Right renal cortex interstitium (tissue), 3 donors: ENCODE results near the gene KLHL9. TPM values are rescaled to one million over a fixed set of nuclear protein-coding genes. Genes with fewer than 3 reads are reported as not detected.

Experiments used
- DNase-seq, 3 donors: peaks; one replicate each; pipeline ENCODE4 v3.0.0-alpha.2; 2013; ENCODE audit warnings: low read depth in 3 of 3, low spot score in 2 of 3
- polyA plus RNA-seq, 3 donors: library from polyadenylated mRNA; unstranded; fragments of 120-200 nt; gene quantifications; one replicate each; pipeline ENCODE4 v1.2.1, GENCODE V29; 2013; ENCODE audit not compliant: insufficient read length in 3 of 3

The KLHL9 gene
- polyA plus RNA-seq, 3 donors = 54.4 to 58.0 (median 57.5) TPM

DNA sequence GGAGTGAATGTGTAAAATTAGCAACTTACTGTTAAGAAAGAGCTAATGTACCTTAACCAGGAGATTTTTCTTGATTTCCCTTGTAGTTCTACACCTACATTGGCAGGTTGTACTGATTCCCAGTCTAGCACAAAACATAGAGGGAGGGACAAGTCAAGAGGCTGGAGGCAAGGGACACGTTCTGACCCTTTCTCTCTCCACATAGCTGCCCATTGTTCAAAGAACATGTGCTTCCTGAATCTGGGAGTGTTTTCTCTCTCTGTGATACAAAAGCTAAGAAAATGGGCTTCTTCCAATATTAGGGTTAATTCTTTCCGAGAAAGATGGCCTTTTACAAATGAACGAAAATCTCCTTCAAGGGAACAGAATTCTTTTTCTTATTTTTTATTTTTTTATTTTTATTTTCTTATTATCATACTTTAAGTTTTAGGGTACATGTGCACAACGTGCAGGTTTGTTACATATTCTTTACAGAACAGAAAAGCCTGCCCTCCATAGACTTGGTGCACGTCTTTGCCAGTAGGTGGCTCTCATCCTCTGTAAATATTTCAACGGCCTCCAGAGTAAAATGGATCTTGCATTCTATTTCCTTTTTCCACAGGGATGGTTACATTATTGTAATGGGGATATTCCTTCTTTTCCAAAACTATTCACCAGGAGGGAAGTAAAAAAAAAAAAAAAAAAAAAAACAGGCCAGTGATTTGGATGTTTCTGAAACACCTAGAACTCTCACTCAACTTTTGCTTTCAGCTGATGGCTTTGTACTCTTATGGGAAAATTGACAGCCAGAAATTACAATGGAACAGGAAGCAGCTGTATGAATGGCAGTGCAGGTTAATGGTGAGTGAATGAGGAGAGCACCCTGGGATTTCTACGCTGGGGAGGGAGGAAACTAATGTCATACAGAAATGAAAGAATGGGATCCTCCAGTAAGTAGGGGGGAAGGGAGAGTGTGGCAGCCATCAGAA lies 17.0 kb downstream of the KLHL9 start:
- no peak for DNase-seq

DNA sequence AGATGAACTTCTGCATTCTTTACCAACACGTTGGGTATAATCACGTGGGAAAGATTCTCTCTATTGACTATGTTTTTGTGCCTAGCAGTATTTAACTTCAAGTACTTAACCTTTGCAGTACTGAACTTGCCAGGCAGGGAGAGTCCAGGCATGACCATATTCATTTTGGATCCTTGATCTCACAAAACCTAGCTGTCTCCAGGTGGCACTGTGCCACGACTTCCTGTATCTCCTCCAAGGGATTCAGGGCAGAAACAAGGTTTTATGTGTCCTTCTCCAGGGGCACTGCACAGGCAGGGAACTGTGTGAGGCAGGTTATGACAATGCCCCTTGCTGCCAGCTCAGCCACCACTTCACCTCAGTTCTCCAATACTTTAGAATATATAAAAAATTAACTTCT lies 18.3 kb downstream of the KLHL9 start:
- no peak for DNase-seq

DNA sequence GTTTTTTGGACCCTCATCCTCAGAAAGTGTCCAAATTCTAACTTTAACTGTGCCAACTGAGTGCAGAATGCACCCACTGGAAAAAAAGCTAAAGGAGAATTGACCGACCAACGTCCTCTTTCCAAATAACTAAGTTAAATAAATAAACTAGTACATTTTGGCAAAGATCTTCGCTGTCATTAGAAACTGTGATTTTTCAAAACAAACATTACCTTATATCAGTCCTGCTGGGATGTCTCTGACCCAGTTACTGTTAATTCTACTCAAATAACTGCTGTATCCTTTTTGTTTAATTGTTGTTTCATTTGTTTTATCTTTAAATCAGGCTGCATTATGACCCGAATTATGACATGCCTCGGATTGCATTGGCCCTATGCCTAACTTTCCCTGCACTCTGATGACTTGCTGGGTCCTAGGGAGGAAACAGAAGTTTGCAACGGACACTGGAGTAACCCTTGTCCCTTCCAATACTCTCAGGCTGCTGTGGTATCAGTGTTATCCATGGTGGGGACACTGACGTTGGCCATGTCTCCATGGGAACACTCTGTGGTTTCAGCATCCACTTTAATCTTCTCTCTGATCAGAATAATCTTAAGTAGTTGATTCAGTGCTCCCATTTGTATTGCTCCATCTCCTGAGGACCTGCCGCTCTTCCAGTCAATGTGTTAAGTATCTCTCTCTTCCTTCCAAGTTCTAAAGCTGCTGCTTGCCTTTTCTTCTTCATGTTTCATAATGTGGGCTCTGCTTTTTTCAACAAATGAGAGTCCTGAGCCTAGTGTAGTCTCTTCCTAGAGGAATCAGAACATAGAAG lies 19.0 kb downstream of the KLHL9 start:
- no peak for DNase-seq

DNA sequence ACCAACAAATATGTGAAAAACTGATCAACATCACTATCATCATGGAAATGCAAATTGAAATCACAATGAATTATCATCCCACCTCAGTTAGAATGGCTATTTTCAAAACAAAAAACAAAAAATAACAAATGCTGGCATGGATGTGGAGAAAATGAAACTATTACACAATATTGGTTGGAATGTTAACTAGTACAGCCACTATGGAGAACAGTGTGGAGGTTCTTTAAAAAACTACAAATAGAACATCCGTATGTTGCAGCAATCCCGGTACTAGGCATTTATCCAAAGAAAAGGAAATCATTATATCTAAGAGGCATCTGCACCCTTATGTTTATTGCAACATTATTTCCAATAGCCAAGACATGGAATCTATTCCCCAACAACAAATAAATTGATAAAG lies 21.1 kb downstream of the KLHL9 start:
- DNase-seq = no peak

DNA sequence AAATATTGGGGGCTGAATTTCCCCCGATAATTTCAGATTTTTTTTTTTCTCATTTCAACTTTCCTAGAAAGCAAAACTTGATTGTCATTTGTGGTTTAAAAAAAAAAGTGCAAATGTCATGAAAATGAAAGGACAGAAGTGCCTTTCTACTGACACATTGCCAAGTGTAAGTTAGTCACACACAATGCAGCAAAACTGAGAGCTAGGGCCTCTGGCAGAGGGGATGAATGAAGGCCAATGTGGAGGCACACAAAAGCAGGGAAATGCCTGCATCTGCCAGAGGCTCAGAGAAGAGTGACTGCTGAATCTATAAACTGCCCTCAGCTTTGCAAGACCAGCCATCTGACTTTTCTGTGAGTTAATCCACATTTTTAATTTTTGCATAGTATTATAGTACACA lies 23.3 kb downstream of the KLHL9 start:
- DNase-seq = no peak

DNA sequence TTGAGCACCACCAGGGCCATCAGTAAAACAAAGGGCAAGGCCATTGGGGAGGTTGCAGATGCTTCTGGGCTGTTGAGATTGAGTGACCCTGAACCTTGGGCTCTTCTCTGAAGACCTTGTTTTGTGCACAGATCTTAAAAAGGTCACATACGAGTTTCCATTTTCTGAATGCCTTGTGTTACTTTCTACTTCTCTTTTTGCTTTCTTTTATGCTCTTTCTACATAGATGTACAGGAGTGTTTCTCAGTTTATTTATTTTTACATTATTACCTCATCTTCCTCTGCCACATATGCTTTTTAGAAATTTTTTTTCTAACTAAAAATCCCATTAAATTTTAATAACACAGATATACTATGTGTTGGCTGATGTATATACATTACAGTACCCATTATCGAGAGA lies 30.0 kb downstream of the KLHL9 start, which contains the start of gene IFNA5:
Gene IFNA5 (minus strand): TSS at position 101 of the 400 bp plus-strand sequence. CDS start 57 bp downstream, at position 44.
- DNase-seq = no peak

DNA sequence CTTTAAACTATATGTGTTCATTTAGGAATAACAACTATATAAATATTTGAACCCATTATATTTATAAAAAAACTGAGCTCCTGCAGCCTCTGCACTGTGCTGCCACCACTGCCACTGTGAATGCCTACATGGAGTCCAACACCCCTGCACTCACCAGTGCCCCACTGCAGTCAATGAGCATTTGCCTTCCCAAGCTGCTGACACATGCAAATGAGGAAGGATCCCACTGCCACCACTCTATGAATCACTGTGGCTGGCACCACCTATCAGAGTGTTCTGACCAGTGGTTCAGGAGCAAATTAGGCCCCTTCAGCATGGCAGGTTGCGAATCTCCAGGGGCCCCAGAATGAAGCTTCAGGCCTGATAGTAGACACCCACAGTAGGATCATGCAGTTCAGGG lies 39.2 kb downstream of the KLHL9 start:
- no peak for DNase-seq

DNA sequence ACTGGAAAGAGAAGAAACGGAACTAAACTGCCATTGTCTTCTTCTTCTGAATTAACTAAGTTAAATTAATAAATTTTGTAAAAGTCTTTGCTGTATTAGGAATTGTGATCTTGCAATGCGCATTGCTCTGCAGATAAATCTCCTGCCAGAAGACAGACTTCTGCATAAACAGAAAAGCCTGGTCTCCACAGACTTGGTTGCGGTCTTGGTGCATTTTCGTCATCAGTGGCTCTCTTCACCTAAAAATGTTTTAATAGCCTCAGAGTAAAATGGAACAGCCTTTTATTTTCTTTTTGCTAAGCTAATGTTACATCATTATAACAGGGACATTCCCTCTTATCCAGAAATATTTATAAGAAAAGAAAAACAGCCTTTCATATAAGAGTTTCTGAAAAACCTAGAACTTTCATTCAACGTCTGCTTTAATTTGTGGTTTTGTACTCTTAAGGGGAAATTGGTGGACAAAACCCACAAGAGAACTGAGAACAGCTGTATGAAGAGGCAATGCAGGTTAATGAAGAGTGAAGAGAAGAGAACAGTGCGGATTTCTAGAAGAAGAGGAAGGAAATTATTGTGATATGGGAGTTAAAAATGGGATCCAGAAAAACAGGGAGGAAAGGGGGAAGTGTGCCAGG lies 40.2 kb downstream of the KLHL9 start:
- no peak for DNase-seq

DNA sequence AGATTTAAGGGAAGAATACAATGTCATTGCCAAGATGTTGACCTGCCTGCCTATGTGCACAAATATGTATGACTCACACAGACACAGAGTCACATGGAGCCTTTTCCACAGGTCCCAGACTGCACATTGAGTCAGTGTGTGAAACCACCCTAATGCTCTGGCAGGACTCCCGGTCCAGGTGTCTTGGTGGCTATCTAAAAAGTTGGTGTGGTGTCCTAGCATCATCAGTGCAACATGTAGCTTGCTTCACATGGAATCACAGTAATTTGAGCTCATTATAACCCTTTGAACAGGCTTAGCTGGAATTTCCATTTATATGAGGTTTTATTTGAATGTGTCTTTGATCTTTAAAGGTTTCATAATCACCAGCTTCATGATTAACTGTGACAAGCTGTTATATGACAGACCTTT lies 40.8 kb downstream of the KLHL9 start:
- no peak for DNase-seq

DNA sequence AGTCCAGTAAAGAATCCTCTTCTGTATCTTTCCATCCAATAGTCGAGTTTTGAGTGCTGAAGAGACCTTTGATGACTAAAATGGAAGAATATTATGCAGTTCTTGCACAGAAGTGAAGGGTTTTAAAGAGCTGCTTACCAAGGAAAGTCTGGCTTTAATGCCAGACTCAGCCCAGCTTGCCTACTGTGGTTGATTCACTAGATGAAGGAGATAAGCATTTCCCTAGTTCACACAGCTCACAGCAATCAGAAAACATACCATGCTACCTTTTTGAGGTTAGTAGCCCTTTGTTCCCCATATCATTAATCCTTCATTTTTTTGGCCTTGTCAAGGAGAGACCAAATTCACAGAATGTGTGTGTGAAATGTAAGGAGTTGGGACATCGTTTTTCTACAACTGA lies 45.4 kb downstream of the KLHL9 start:
- no peak for DNase-seq

DNA sequence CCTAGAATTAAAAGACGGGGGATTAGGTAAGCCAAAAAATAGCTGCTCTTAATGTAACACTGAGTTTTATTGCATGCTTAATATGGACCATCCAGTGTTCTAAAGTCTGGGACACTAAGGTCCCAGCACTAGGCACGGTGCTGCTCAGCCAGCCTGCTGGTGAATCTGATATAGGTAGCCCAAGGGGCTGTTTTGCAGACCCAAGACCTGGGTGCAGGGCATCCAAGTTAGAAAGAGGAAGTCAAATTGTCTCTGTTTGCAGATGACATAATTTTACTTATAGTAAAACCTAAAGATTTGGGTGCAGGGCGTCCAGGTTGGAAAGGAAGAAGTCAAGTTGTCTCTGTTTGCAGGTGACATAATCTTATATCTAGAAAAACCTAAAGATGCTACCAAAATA lies 47.9 kb downstream of the KLHL9 start:
- DNase-seq = no peak

DNA sequence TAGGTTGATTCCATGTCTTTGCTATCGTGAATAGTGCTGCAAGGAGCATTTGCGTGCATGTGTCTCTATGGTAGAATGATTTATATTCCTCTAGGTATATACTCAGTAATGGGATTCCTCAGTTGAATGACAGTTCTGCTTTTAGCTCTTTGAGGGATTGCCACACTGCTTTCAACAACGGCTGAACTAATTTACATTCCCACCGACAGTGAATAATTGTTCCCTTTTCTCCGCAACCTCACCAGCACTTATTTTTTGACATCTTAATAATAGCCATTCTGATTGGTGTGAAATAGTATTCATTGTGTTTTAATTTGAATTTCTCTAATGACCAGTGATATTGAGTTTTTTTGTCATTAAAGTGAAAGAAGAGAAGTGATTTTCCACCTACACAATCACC lies 48.5 kb downstream of the KLHL9 start:
- DNase-seq = no peak

DNA sequence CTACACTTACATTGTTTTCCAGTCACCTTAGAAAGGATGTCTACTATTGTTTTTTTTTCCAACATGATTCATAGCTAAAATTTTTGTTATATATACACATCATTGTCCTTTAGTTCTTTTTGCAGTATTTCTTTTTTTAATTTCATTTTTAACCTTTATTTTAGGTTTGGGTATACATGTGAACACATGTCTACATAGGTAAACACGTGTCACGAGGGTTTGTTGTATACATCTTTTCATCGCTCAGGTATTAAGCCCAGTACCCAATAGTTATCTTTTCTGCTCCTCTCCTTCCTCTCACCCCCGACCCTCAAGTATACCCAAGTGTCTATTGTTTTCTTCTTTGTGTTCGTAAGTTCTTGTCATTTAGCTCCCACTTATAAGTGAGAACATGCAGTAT lies 49.1 kb downstream of the KLHL9 start:
- DNase-seq = no peak

DNA sequence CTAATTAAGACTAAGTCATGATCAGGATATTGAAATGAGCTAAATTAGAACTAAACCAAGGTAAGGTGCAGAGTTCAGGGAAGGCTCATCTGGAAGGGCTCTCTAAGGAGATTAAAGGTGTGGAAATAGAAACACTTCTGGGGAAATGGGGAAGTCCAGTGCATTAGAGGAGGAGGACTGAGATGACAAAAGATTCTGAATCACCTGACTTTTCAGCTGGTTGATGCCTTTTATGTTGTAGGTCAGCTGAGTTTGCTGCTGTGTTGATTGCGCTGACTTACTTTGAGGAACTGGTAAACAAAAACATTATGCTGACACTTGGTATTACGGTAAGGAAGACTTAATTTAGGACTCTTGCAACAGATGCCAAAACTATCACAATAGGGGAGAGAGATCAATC lies 53.9 kb downstream of the KLHL9 start:
- DNase-seq = no peak

Other genes starting within 250 kb of the KLHL9 start
- gene IFNW1, start 193.6 kb downstream of the KLHL9 start, polyA plus RNA-seq = not detected
- gene IFNA21, start 168.7 kb downstream of the KLHL9 start, polyA plus RNA-seq = not detected
- gene IFNA4, start 147.8 kb downstream of the KLHL9 start, polyA plus RNA-seq = not detected
- not detected for gene IFNA7, start 133.2 kb downstream of the KLHL9 start, polyA plus RNA-seq
- not detected for gene IFNA10, start 128.3 kb downstream of the KLHL9 start, polyA plus RNA-seq
- not detected for gene IFNA16, start 118.1 kb downstream of the KLHL9 start, polyA plus RNA-seq
- not detected for gene IFNA17, start 107.2 kb downstream of the KLHL9 start, polyA plus RNA-seq
- gene IFNA14, start 95.4 kb downstream of the KLHL9 start, polyA plus RNA-seq = not detected
- gene IFNA5, start 30.1 kb downstream of the KLHL9 start, polyA plus RNA-seq = not detected
- gene IFNA6, start 15.5 kb upstream of the KLHL9 start, polyA plus RNA-seq = not detected
- gene IFNA13, start 32.7 kb upstream of the KLHL9 start, polyA plus RNA-seq = not detected
- not detected for gene IFNA2, start 50.0 kb upstream of the KLHL9 start, polyA plus RNA-seq
- gene IFNA8, start 73.7 kb upstream of the KLHL9 start, polyA plus RNA-seq = not detected
- not detected for gene IFNA1, start 105.0 kb upstream of the KLHL9 start, polyA plus RNA-seq
- under 1 TPM in 2 of 3 donors, not detected in 1; 0.08 TPM for gene IFNE, start 146.9 kb upstream of the KLHL9 start, polyA plus RNA-seq